Measurements from ENCODE around the gene TSPAN9.

The TSPAN9 gene

GRCh38 chr12:3097186-3097804, 20.1 kb downstream of the TSPAN9 start:
- FAIRE-seq: no peak
- DNase-seq (ENCODE audit: insufficient read length, low spot score): no peak

GRCh38 chr12:3097836-3098235, 20.7 kb downstream of the TSPAN9 start:
- no peak for FAIRE-seq

GRCh38 chr12:3098436-3098835, 21.3 kb downstream of the TSPAN9 start:
- no peak for DNase-seq (ENCODE audit: insufficient read length, low spot score)
- FAIRE-seq: no peak

More at GRCh38 chr12:3097836-3098235, 20.7 kb downstream of the TSPAN9 start:
- DNase-seq (ENCODE audit: insufficient read length, low spot score): no peak

GRCh38 chr12:3099146-3099545, 22.0 kb downstream of the TSPAN9 start:
- DNase-seq (ENCODE audit: insufficient read length, low spot score): no peak
- FAIRE-seq: no peak

GRCh38 chr12:3101309-3102024, 24.3 kb downstream of the TSPAN9 start:
- no peak for FAIRE-seq
- no peak for DNase-seq (ENCODE audit: insufficient read length, low spot score)

GRCh38 chr12:3102771-3103410, 25.7 kb downstream of the TSPAN9 start:
- no peak for DNase-seq (ENCODE audit: insufficient read length, low spot score)
- FAIRE-seq: no peak

GRCh38 chr12:3103806-3104205, 26.6 kb downstream of the TSPAN9 start:
- DNase-seq (ENCODE audit: insufficient read length, low spot score): no peak
- no peak for FAIRE-seq

GRCh38 chr12:3105690-3106479, 28.7 kb downstream of the TSPAN9 start:
- DNase-seq (ENCODE audit: insufficient read length, low spot score): no peak
- FAIRE-seq: no peak

GRCh38 chr12:3106579-3106978, 29.4 kb downstream of the TSPAN9 start:
- FAIRE-seq: no peak
- DNase-seq (ENCODE audit: insufficient read length, low spot score): no peak

- FAIRE-seq: no peak
- no peak for DNase-seq (ENCODE audit: insufficient read length, low spot score)
Measured at GRCh38 chr12:3107071-3107583, 29.9 kb downstream of the TSPAN9 start.

GRCh38 chr12:3107954-3108353, 30.8 kb downstream of the TSPAN9 start:
- FAIRE-seq (no peak), DNase-seq (ENCODE audit: insufficient read length, low spot score) (no peak)

GRCh38 chr12:3110578-3110977, 33.4 kb downstream of the TSPAN9 start:
- DNase-seq (ENCODE audit: insufficient read length, low spot score) (no peak), FAIRE-seq (no peak)

- DNase-seq (ENCODE audit: insufficient read length, low spot score) (no peak), FAIRE-seq (no peak)
Measured at GRCh38 chr12:3113671-3114325, 36.6 kb downstream of the TSPAN9 start.

- FAIRE-seq (no peak), DNase-seq (ENCODE audit: insufficient read length, low spot score) (no peak)
Measured at GRCh38 chr12:3114671-3115070, 37.5 kb downstream of the TSPAN9 start.

GRCh38 chr12:3115078-3115477, 37.9 kb downstream of the TSPAN9 start:
- FAIRE-seq (no peak), DNase-seq (ENCODE audit: insufficient read length, low spot score) (no peak)

GRCh38 chr12:3116106-3116844, 39.1 kb downstream of the TSPAN9 start:
- FAIRE-seq (no peak), DNase-seq (ENCODE audit: insufficient read length, low spot score) (no peak)

GRCh38 chr12:3117144-3117581, 40.0 kb downstream of the TSPAN9 start:
- DNase-seq (ENCODE audit: insufficient read length, low spot score) (no peak), FAIRE-seq (no peak)

GRCh38 chr12:3117591-3118015, 40.4 kb downstream of the TSPAN9 start:
- DNase-seq (ENCODE audit: insufficient read length, low spot score) (no peak), FAIRE-seq (no peak)

- FAIRE-seq: no peak
- DNase-seq (ENCODE audit: insufficient read length, low spot score): no peak
Measured at GRCh38 chr12:3119192-3119755, 42.1 kb downstream of the TSPAN9 start.

Data from GM19239 (cell line).